NCI-H774 (cell line): Measurements from ENCODE around the gene EN1.

Experiments
- DNase-seq: peaks from one replicate; lab custom pipeline; 2025; lab: John Stamatoyannopoulos, UW

Gene EN1

GRCh38 chr2:118817469-118817868 lies 30.0 kb downstream of the EN1 start:
- DNase-seq = no peak

- no peak for DNase-seq
These were observed 30.8 kb downstream of the EN1 start for GRCh38 chr2:118816669-118817068.

GRCh38 chr2:118815731-118816130 lies 31.7 kb downstream of the EN1 start:
- DNase-seq = no peak

GRCh38 chr2:118815314-118815713 lies 32.1 kb downstream of the EN1 start:
- no peak for DNase-seq

GRCh38 chr2:118814368-118814767 lies 33.1 kb downstream of the EN1 start:
- DNase-seq = no peak

GRCh38 chr2:118813601-118814339 lies 33.7 kb downstream of the EN1 start:
- DNase-seq = no peak

- no peak for DNase-seq
These were observed 34.3 kb downstream of the EN1 start for GRCh38 chr2:118813111-118813510.

- DNase-seq = no peak
These were observed 34.9 kb downstream of the EN1 start for GRCh38 chr2:118812552-118812951.

- no peak for DNase-seq
These were observed 35.8 kb downstream of the EN1 start for GRCh38 chr2:118811514-118812115.

GRCh38 chr2:118810766-118811165 lies 36.7 kb downstream of the EN1 start:
- no peak for DNase-seq

- DNase-seq = no peak
These were observed 39.0 kb downstream of the EN1 start for GRCh38 chr2:118808429-118808809.

GRCh38 chr2:118807668-118808428 lies 39.6 kb downstream of the EN1 start:
- DNase-seq = no peak

- DNase-seq = no peak
These were observed 40.4 kb downstream of the EN1 start for GRCh38 chr2:118806797-118807667.

- DNase-seq = no peak
These were observed 42.3 kb downstream of the EN1 start for GRCh38 chr2:118805064-118805690.

GRCh38 chr2:118803012-118803411 lies 44.4 kb downstream of the EN1 start:
- DNase-seq = no peak

GRCh38 chr2:118801151-118801550 lies 46.3 kb downstream of the EN1 start:
- DNase-seq = no peak

- DNase-seq = no peak
These were observed 46.7 kb downstream of the EN1 start for GRCh38 chr2:118800736-118801135.

GRCh38 chr2:118794546-118794945 lies 52.9 kb downstream of the EN1 start:
- DNase-seq = no peak
